ENCODE results near the gene METTL23. TPM values are rescaled to one million over a fixed set of nuclear protein-coding genes. Genes with fewer than 3 reads are reported as not detected.
A peak's percentile ranks its signal among the peaks of the same experiment; 100 is the strongest.
"Not testable (repeated sequence)": the region's sequence is repeated elsewhere in the genome, so short reads cannot be mapped to it uniquely, and the experiment has no call there.

Gene METTL23
- total RNA-seq, 4 donors from 2014 or later = 18.3 to 29.7 (median 23.0) TPM

DNA sequence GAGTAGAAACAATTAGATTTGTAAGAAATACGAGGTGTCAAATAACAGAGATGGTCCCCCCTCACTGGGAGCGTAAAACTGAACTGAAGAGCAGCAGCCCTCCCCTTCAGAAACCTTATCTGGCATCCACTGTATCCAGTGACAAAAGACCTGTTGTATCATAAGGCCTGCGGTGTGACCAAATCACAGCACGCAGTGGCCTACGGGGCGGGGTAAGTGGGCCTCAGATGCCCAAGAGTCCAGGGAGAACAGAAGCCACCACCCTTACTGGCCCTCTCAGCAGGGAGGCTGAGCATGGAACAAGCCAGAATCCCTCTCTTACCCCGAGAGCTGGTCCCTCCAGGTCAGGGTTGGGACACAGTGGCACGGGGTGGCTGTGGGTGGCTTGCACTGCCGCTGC is 5.7 kb upstream of the METTL23 start:
- Histone ChIP-seq H3K27ac (replicated peaks in 1 of 4) (peak overlapping the region in 2 of 4 donors; percentile 19 to 30), H3K9me3 (no peaks in the 10 kb centered on the region), H3K4me3 (no peak overlapping the region), H3K4me1 (peaks cover 61 to 66% (median 65%) of the 10 kb centered on the region in 4 donors), H3K36me3 (peaks cover 79 to 90% (median 89%) of the 10 kb centered on the region in 4 donors), H3K27me3 (no peaks in the 10 kb centered on the region)
- TF ChIP-seq POLR2A (IDR thresholded peaks at IDR 0.05; ENCODE audit: low read depth) = no peak
- TF ChIP-seq POLR2AphosphoS5 (IDR thresholded peaks at IDR 0.05) = no peak
- TF ChIP-seq EP300 (IDR thresholded peaks at IDR 0.05) = no peak
- TF ChIP-seq, protein P1, sequence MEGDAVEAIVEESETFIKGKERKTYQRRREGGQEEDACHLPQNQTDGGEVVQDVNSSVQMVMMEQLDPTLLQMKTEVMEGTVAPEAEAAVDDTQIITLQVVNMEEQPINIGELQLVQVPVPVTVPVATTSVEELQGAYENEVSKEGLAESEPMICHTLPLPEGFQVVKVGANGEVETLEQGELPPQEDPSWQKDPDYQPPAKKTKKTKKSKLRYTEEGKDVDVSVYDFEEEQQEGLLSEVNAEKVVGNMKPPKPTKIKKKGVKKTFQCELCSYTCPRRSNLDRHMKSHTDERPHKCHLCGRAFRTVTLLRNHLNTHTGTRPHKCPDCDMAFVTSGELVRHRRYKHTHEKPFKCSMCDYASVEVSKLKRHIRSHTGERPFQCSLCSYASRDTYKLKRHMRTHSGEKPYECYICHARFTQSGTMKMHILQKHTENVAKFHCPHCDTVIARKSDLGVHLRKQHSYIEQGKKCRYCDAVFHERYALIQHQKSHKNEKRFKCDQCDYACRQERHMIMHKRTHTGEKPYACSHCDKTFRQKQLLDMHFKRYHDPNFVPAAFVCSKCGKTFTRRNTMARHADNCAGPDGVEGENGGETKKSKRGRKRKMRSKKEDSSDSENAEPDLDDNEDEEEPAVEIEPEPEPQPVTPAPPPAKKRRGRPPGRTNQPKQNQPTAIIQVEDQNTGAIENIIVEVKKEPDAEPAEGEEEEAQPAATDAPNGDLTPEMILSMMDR (IDR thresholded peaks at IDR 0.05) = no peak
- intact Hi-C loops (cut with DNase I) = no loop called here
- DNase-seq (ENCODE audit: extremely low spot score) = no peak
- WGBS = 87% methylated on average over 6 of the region's 9 CpGs

DNA sequence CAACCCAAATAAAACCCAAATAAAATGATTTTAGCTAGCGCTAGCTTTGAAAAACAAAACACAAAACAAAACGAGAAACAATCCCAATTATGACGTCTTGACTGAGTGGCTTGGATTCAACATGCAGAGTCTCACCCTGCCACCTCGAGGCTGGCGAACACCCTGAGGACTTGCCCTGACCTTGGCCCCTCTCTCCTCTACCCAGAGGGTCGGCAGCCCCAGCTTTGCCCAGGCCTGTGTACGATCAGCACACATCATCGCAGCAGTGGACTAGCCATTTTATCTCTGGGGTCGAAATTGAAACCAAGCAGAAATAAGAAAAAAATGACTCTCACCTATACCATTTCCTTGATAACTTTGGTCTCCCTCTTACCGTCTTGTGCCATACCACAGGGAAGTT is 5.2 kb upstream of the METTL23 start:
- Histone ChIP-seq H3K9me3 (no peaks in the 10 kb centered on the region), H3K36me3 (peaks cover 74 to 85% (median 84%) of the 10 kb centered on the region in 4 donors), H3K27me3 (no peaks in the 10 kb centered on the region), H3K4me1 (peaks cover 56 to 61% (median 60%) of the 10 kb centered on the region in 4 donors), H3K27ac (replicated peaks in 1 of 4) (peak overlapping the region in 2 of 4 donors; percentile 19 to 30), H3K4me3 (no peak overlapping the region)
- WGBS = 84% methylated on average over 10 of the region's 10 CpGs
- TF ChIP-seq, protein P1 (IDR thresholded peaks at IDR 0.05) = no peak
- TF ChIP-seq POLR2A (IDR thresholded peaks at IDR 0.05; ENCODE audit: low read depth) (no peak), EP300 (IDR thresholded peaks at IDR 0.05) (no peak), POLR2AphosphoS5 (IDR thresholded peaks at IDR 0.05) (no peak)
- intact Hi-C loops (cut with DNase I) = no loop called here
- DNase-seq (ENCODE audit: extremely low spot score) = no peak

DNA sequence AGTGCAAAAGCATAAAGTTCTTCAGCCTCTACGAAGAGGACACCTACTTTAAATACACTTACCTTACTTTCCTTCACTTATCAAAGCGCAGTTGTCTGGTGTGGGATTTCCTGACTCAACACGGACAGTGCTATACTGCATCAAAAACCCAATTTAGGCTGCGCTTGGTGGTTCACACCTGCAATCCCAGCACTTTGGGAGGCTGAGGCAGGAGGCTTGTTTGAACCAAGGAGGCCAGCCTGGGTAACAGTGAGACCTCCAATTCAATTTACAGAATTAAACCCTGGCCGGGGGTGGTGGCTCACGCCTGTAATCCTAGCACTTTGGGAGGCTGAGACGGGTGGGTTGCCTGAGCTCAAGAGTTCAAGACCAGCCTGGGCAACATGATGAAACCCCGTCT is 4.4 kb upstream of the METTL23 start:
- intact Hi-C loops (cut with DNase I) = no loop called here
- no peaks in the 10 kb centered on the region for H3K27me3 ChIP-seq
- H3K36me3 ChIP-seq = peaks cover 68 to 77% (median 76%) of the 10 kb centered on the region in 4 donors
- no peak for DNase-seq (ENCODE audit: extremely low spot score)
- H3K27ac ChIP-seq (replicated peaks in 1 of 4) = peak overlapping the region in 1 of 4 donors; percentile 6
- TF ChIP-seq, protein P1 (IDR thresholded peaks at IDR 0.05) = no peak
- no peak for TF ChIP-seq POLR2A (IDR thresholded peaks at IDR 0.05; ENCODE audit: low read depth)
- no peak for TF ChIP-seq EP300 (IDR thresholded peaks at IDR 0.05)
- TF ChIP-seq POLR2AphosphoS5 (IDR thresholded peaks at IDR 0.05) = no peak
- H3K4me1 ChIP-seq = peaks cover 50 to 56% (median 54%) of the 10 kb centered on the region in 4 donors
- 90% methylated on average over 8 of the region's 8 CpGs for WGBS
- no peak overlapping the region for H3K4me3 ChIP-seq
- no peaks in the 10 kb centered on the region for H3K9me3 ChIP-seq

DNA sequence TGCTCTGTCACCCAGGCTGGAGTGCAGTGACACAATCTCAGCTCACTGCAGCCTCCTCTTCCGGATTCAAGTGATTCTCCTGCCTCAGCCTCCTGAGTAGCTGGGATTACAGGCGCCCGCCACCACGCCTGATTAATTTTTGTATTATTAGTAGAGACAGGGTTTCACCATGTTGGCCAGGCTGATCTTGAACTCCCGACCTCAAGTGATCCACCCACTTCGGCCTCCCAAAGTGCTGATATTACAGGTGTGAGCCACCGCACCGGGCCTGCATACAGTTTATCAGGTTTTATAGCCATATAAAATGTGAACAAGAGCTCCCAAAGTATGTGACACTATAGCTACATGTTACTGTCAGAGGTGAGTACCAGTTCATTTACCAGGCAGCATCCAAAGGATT is 3.7 kb upstream of the METTL23 start:
- Histone ChIP-seq H3K36me3 (peaks cover 61 to 70% (median 69%) of the 10 kb centered on the region in 4 donors), H3K27ac (replicated peaks in 1 of 4) (peak overlapping the region in 1 of 4 donors; percentile 34), H3K4me1 (peaks cover 52 to 60% (median 58%) of the 10 kb centered on the region in 4 donors)
- H3K27me3 ChIP-seq; DNase-seq (ENCODE audit: extremely low spot score); H3K9me3 ChIP-seq; intact Hi-C loops (cut with DNase I); H3K4me3 ChIP-seq: not testable (repeated sequence)
- WGBS = 96% methylated on average over 8 of the region's 8 CpGs

DNA sequence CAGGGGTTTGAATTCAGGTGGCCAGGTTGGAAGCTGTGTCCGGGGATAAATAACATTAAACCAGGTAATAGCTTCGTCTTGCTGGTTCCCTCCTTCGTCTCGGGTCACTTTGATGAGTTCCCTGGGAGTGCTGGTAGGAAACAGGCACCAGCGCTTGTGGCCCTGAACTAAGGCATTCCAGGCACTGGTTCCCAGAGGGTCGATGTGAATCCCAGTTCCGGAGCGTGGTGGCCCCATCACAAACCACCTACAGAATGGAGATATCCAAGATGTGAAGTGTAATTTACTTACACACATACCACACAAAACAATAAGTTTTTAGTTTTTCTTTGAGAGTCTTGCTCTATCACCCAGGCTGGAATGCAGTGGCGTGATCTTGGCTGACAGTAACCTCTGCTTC is 2.8 kb upstream of the METTL23 start:
- Histone ChIP-seq H3K4me3 (no peak overlapping the region), H3K9me3 (no peaks in the 10 kb centered on the region), H3K4me1 (peaks cover 54 to 68% (median 67%) of the 10 kb centered on the region in 4 donors), H3K36me3 (peaks cover 52 to 62% (median 61%) of the 10 kb centered on the region in 4 donors), H3K27ac (replicated peaks in 1 of 4) (peak overlapping the region in 2 of 4 donors; percentile 100), H3K27me3 (no peaks in the 10 kb centered on the region)
- TF ChIP-seq POLR2A (IDR thresholded peaks at IDR 0.05; ENCODE audit: low read depth) = no peak
- TF ChIP-seq, protein P1 (IDR thresholded peaks at IDR 0.05) = no peak
- no peak for TF ChIP-seq EP300 (IDR thresholded peaks at IDR 0.05)
- no peak for DNase-seq (ENCODE audit: extremely low spot score)
- 89% methylated on average over 9 of the region's 9 CpGs for WGBS
- intact Hi-C loops (cut with DNase I) = no loop called here

All from esophagus muscularis mucosa (tissue), 4 donors.